Stimulated activated naive CD4-positive, alpha-beta T cell (primary cell): Measurements from ENCODE around the gene CD163.
A peak's percentile ranks its signal among the peaks of the same experiment; 100 is the strongest.
"Not testable (repeated sequence)": the region's sequence is repeated elsewhere in the genome, so short reads cannot be mapped to it uniquely, and the experiment has no call there.

Experiments used
- DNase-seq, 6 experiments: peaks; one replicate each; lab custom pipeline; 2025; lab: John Stamatoyannopoulos, UW

The CD163 gene

GRCh38 chr12:7503686-7504415 is at the start of gene CD163:
CD163 (minus strand) TSS chr12:7503777; CDS start chr12:7503690, 87 bp downstream.
- no peak for DNase-seq

GRCh38 chr12:7542813-7543212 is 39.2 kb upstream of the CD163 start:
- no peak for DNase-seq

- DNase-seq = no peak
Measured at GRCh38 chr12:7542046-7542445, 38.5 kb upstream of the CD163 start.

GRCh38 chr12:7514416-7514815 is 10.8 kb upstream of the CD163 start:
- DNase-seq = no peak

GRCh38 chr12:7512553-7512952 is 9.0 kb upstream of the CD163 start:
- DNase-seq = no peak

- not testable (repeated sequence) for DNase-seq
Measured at GRCh38 chr12:7509793-7510470, 6.4 kb upstream of the CD163 start.

GRCh38 chr12:7502612-7503011 is 965 bp downstream of the CD163 start:
- DNase-seq = no peak

- no peak for DNase-seq
Measured at GRCh38 chr12:7501031-7501588, 2.5 kb downstream of the CD163 start.

- no peak for DNase-seq
Measured at GRCh38 chr12:7499636-7500035, 3.9 kb downstream of the CD163 start.

- DNase-seq = no peak
Measured at GRCh38 chr12:7498809-7499208, 4.8 kb downstream of the CD163 start.

- no peak for DNase-seq
Measured at GRCh38 chr12:7497661-7498060, 5.9 kb downstream of the CD163 start.

GRCh38 chr12:7496451-7496850 is 7.1 kb downstream of the CD163 start:
- no peak for DNase-seq

- DNase-seq = no peak
Measured at GRCh38 chr12:7495136-7495535, 8.4 kb downstream of the CD163 start.

- DNase-seq = no peak
Measured at GRCh38 chr12:7493006-7493405, 10.6 kb downstream of the CD163 start.

GRCh38 chr12:7486512-7486911 is 17.1 kb downstream of the CD163 start:
- DNase-seq = no peak

- DNase-seq = no peak
Measured at GRCh38 chr12:7485095-7485494, 18.5 kb downstream of the CD163 start.

- DNase-seq = no peak
Measured at GRCh38 chr12:7483343-7483742, 20.2 kb downstream of the CD163 start.

GRCh38 chr12:7479771-7480170 is 23.8 kb downstream of the CD163 start:
- DNase-seq = no peak

- DNase-seq = no peak
Measured at GRCh38 chr12:7472060-7472459, 31.5 kb downstream of the CD163 start.

GRCh38 chr12:7460375-7461259 is 43.0 kb downstream of the CD163 start:
- DNase-seq = peak in 4 of 6 experiments; percentile 10 to 47 (median 28)

- no peak for DNase-seq
Measured at GRCh38 chr12:7459973-7460372, 43.6 kb downstream of the CD163 start.

GRCh38 chr12:7451756-7452155 is 51.8 kb downstream of the CD163 start:
- DNase-seq = no peak
